ENCODE measurements around the gene ZCCHC8.

DNA sequence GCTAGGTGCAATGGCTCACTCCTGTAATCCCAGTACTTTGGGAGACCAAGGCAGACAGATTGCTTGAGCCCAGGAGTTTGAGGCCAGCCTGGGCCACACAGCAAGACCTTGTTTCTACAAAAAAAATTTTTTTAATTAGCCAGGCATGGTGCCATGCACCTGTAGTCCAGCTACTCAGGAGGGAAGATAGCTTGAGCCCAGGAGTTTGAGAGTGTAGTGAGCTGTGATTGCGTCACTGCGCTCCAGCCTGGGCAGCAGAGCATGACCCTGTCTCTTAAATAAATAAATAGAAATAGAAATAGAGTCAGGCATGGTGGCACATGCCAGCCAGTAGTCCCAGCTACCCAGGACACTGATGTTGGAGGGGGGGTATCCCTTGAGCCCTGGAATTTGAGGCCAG is 41.5 kb downstream of the ZCCHC8 start:
- TF ChIP-seq, protein P1, sequence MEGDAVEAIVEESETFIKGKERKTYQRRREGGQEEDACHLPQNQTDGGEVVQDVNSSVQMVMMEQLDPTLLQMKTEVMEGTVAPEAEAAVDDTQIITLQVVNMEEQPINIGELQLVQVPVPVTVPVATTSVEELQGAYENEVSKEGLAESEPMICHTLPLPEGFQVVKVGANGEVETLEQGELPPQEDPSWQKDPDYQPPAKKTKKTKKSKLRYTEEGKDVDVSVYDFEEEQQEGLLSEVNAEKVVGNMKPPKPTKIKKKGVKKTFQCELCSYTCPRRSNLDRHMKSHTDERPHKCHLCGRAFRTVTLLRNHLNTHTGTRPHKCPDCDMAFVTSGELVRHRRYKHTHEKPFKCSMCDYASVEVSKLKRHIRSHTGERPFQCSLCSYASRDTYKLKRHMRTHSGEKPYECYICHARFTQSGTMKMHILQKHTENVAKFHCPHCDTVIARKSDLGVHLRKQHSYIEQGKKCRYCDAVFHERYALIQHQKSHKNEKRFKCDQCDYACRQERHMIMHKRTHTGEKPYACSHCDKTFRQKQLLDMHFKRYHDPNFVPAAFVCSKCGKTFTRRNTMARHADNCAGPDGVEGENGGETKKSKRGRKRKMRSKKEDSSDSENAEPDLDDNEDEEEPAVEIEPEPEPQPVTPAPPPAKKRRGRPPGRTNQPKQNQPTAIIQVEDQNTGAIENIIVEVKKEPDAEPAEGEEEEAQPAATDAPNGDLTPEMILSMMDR (conservative IDR thresholded peaks at IDR 0.05; ENCODE audit: low read depth, low read length), result no peak
- no peak for TF ChIP-seq POLR2A (IDR thresholded peaks at IDR 0.05; ENCODE audit: low read depth, low read length)
- no peak for TF ChIP-seq BHLHE40 (IDR thresholded peaks at IDR 0.05; ENCODE audit: low read depth, low read length)
- TF ChIP-seq, protein P2, sequence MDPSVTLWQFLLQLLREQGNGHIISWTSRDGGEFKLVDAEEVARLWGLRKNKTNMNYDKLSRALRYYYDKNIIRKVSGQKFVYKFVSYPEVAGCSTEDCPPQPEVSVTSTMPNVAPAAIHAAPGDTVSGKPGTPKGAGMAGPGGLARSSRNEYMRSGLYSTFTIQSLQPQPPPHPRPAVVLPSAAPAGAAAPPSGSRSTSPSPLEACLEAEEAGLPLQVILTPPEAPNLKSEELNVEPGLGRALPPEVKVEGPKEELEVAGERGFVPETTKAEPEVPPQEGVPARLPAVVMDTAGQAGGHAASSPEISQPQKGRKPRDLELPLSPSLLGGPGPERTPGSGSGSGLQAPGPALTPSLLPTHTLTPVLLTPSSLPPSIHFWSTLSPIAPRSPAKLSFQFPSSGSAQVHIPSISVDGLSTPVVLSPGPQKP (IDR thresholded peaks at IDR 0.05; ENCODE audit: borderline replicate concordance, low read depth, low read length), result no peak
- TF ChIP-seq, protein P3, sequence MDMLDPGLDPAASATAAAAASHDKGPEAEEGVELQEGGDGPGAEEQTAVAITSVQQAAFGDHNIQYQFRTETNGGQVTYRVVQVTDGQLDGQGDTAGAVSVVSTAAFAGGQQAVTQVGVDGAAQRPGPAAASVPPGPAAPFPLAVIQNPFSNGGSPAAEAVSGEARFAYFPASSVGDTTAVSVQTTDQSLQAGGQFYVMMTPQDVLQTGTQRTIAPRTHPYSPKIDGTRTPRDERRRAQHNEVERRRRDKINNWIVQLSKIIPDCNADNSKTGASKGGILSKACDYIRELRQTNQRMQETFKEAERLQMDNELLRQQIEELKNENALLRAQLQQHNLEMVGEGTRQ (IDR thresholded peaks at IDR 0.05; ENCODE audit: low read depth, low read length), result no peak
- no peak for TF ChIP-seq NFE2L2 (IDR thresholded peaks at IDR 0.05; ENCODE audit: low read depth, low read length)
- no peak for TF ChIP-seq RCOR1 (IDR thresholded peaks at IDR 0.05; ENCODE audit: insufficient replicate concordance, low read length)
- TF ChIP-seq MXI1 (IDR thresholded peaks at IDR 0.05; ENCODE audit: borderline replicate concordance, low read depth, low read length), result no peak
- TF ChIP-seq RAD21 (IDR thresholded peaks at IDR 0.05; ENCODE audit: low read length), result no peak
- TF ChIP-seq SMC3 (IDR thresholded peaks at IDR 0.05; ENCODE audit: low read depth, low read length), result no peak
- no peak for TF ChIP-seq MAFK (IDR thresholded peaks at IDR 0.05; ENCODE audit: low read depth, low read length)
- TF ChIP-seq MAZ (IDR thresholded peaks at IDR 0.05; ENCODE audit: borderline replicate concordance, low read depth, low read length), result no peak

All from IMR-90 (cell line).